Peyer's patch (tissue), 4 donors: Measurements from ENCODE around the gene SLC66A2.

Source experiments
- POLR2A ChIP-seq, 2 donors: fragments of 450-650 bp; IDR thresholded peaks; one replicate each; pipeline ENCODE4 v1.5.1; 2017; ENCODE audit warnings: antibody characterized with exemption in 2 of 2, mild to moderate bottlenecking in 2 of 2, moderate library complexity in 2 of 2
- TF ChIP-seq, protein P1 (sequence below), 6 experiments: fragments of 450-650 bp in 4 of 6; fragments of 200-600 bp in 2 of 6; sonication (generic) in 1 of 6; IDR thresholded peaks; one replicate each; pipeline ENCODE4 v1.5.1; 2017 to 2019; ENCODE audit warnings: antibody characterized with exemption in 6 of 6, mild to moderate bottlenecking in 3 of 6, moderate library complexity in 1 of 6

DNA sequence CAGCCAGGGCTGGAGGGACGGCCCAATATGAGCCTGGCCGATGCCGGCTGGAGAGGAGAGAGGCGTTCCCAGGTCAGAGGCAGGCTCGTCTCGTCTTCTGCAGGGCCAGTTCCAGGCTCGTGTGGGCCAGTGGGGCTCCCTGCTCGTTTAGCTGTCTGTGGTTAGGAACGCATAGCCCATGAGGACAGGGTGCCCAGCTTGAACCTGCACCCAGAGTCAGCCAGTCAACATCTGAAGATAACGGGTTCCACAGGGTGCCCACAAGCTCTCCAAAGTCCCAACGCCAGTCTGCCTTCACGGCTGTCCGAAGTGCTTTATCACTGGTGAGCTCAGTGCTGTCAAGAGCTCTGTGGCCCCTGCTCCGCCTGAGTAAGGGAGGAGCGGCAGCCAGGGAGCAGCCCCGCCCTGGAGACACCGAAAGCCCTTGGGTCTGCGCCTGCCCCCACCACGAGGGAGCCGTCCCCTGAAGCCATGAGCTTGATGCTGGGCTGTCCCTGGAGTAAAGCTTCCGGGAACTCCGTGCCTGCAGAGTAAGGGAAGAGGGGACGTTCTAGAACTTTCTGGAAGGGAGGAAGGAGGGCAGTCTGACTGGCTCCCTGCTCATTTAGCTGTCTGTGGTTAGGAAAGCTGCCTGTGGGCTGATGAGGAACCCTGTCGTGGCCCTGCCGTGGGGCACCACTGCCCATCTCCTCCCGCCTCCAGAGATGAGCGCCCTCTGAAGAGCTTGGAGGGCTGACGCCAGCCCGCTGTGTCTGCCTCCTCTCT, 10.3 kb upstream of the SLC66A2 start:
- TF ChIP-seq, protein P1, sequence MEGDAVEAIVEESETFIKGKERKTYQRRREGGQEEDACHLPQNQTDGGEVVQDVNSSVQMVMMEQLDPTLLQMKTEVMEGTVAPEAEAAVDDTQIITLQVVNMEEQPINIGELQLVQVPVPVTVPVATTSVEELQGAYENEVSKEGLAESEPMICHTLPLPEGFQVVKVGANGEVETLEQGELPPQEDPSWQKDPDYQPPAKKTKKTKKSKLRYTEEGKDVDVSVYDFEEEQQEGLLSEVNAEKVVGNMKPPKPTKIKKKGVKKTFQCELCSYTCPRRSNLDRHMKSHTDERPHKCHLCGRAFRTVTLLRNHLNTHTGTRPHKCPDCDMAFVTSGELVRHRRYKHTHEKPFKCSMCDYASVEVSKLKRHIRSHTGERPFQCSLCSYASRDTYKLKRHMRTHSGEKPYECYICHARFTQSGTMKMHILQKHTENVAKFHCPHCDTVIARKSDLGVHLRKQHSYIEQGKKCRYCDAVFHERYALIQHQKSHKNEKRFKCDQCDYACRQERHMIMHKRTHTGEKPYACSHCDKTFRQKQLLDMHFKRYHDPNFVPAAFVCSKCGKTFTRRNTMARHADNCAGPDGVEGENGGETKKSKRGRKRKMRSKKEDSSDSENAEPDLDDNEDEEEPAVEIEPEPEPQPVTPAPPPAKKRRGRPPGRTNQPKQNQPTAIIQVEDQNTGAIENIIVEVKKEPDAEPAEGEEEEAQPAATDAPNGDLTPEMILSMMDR (IDR thresholded peaks at IDR 0.05), result no peak
- TF ChIP-seq POLR2A (IDR thresholded peaks at IDR 0.05), result no peak
